H1 (cell line): ENCODE data around the gene NAXE. TPM values are rescaled to one million over a fixed set of nuclear protein-coding genes. Genes with fewer than 3 reads are reported as not detected.

Experiments used
- POLR2AphosphoS5 ChIP-seq: IDR thresholded peaks from 2 replicates; pipeline ENCODE4 v1.6.1; 2011; ENCODE audit warnings: low read depth, low read length
- polyA plus RNA-seq, 7 experiments: library from polyadenylated mRNA; depleted of rRNA in 3 of 7; stranded (reverse) in 5 of 7; unstranded in 2 of 7; fragments of >200 nt in 5 of 7; fragments of 200-250 nt in 2 of 7; gene quantifications; 1 replicate in 5 of 7; 2 replicates in 1 of 7; 4 replicates in 1 of 7; pipeline versions ENCODE4 v1.2.1 to v1.2.3, GENCODE V29; 2011 to 2013; ENCODE audit warnings: missing spikeins in 2 of 7, mixed read lengths in 2 of 7
- total RNA-seq: library from RNA; stranded (reverse); fragmentation: NEBNext Ultra II Directional; extraction: Animal tissue kit (Norgen Biotek cat#: 25700); gene quantifications from 2 replicates; pipeline ENCODE4 v1.2.1, GENCODE V29; 2021

Gene NAXE
- total and polyA plus RNA-seq, 2 of the 8 experiments (the other 6 are each of a cell fraction or from before 2014, with no cell fraction given) = 73.1 to 74.3 TPM

GRCh38 chr1:156554971-156555370 lies 36.6 kb upstream of the NAXE start (continued):
- no peak for TF ChIP-seq POLR2AphosphoS5
